HPDE6-E6E7 (cell line): ENCODE measurements around the gene ADCY3.

Experiments
- DNase-seq: peaks from one replicate; pipeline ENCODE4 v3.0.0; 2011; ENCODE audit warnings: missing footprints; ENCODE audit errors: extremely low spot score

ADCY3 gene

GRCh38 chr2:24845691-24846090, 74.3 kb downstream of the ADCY3 start:
- DNase-seq: no peak

DNA sequence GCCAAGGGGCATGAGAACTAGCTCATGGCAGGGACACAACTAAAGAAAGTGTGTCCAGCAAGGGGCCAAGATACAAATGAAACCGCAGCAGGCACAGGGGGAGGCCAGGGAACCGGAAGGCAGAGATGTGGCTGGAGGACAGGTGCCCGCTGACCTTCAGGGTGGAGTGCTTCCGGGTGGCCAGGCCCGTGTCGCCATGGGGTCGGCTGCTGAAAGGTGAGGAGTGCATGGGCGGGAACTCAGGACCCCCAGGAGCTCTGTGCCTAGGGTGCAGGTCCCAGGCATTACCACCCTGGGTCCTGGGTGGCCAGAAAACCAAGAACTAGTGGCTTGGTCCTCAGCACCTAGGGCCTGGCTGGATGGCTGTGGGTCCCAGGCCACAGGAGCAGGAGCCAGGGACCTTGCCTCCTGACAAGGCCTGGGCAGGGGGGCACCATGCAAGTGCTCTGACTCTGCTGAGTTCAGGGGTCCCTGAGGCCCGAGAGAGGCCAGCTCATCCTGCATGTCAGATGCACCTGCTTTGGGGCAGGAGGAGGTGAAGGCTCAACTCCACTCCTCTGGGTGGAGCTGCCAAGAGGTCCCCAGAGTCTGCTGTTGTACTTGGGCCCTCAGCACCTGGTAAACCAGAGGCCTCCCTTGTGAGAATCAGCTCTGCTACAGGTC, 75.9 kb downstream of the ADCY3 start:
- DNase-seq: no peak

GRCh38 chr2:24843330-24843860, 76.6 kb downstream of the ADCY3 start:
- no peak for DNase-seq

GRCh38 chr2:24842081-24843050, 77.7 kb downstream of the ADCY3 start:
- DNase-seq: no peak

GRCh38 chr2:24840962-24841945, 78.8 kb downstream of the ADCY3 start:
- no peak for DNase-seq

- no peak for DNase-seq
These were observed 79.7 kb downstream of the ADCY3 start for GRCh38 chr2:24840164-24840869.

GRCh38 chr2:24839729-24840128, 80.3 kb downstream of the ADCY3 start:
- DNase-seq: no peak

- DNase-seq: no peak
These were observed 81.5 kb downstream of the ADCY3 start for GRCh38 chr2:24838541-24838940.

GRCh38 chr2:24837996-24838513, 82.0 kb downstream of the ADCY3 start:
- no peak for DNase-seq

- no peak for DNase-seq
These were observed 83.3 kb downstream of the ADCY3 start for GRCh38 chr2:24836706-24837105.

DNA sequence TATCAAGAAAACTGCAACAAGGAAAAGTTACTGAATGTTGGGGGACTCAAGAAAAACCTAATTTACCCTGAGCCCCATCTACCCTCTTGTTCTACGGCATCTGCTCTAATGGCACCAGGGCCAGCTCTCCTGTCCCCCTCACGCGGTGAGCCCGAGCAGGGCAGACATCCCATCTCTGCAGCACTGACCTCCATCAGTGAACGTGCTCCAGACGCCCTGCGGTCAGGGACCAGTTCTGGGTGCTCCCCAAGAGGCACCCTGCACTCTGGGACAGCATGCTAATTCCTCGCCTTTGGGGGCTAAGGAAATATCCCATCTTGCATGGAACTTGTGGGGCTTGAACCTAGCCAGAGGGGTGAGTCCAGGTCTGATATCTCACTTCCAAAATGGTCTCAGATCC, 83.8 kb downstream of the ADCY3 start:
- no peak for DNase-seq

GRCh38 chr2:24835411-24835810, 84.6 kb downstream of the ADCY3 start:
- DNase-seq: peak; percentile 35

DNA sequence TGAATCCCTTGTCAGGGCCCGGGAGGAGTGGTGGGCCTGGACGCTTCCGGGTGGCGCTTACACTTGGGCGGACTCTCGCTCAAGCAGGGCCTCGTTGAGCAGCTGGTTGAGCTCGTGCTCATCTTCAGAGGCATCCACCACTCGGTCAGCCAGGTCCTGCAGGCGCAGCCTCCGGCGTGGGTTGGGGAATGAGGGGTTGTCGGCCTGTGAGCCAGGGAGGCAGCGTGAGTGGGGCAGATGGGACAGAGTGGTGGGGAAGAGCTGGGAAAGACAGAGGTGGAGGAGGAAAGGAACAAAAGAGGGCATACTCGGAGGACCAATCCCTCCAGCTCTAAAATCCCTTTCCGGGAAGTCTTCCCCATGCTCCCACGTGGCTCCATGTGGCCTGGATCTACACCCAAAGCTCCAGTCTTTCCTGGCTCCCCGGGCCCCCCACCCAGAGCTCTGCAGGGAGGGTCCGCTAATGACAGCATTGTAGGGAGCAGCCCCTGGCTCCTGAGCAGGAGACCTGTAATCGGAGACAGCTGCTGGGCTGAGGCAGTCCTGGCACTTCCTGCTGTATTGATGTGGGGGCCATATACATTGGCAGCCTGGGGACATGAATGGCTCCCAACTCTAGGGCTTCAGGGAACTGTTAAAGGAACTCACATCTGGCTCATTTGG, 85.2 kb downstream of the ADCY3 start:
- no peak for DNase-seq

- no peak for DNase-seq
These were observed 86.0 kb downstream of the ADCY3 start for GRCh38 chr2:24833821-24834732.

DNA sequence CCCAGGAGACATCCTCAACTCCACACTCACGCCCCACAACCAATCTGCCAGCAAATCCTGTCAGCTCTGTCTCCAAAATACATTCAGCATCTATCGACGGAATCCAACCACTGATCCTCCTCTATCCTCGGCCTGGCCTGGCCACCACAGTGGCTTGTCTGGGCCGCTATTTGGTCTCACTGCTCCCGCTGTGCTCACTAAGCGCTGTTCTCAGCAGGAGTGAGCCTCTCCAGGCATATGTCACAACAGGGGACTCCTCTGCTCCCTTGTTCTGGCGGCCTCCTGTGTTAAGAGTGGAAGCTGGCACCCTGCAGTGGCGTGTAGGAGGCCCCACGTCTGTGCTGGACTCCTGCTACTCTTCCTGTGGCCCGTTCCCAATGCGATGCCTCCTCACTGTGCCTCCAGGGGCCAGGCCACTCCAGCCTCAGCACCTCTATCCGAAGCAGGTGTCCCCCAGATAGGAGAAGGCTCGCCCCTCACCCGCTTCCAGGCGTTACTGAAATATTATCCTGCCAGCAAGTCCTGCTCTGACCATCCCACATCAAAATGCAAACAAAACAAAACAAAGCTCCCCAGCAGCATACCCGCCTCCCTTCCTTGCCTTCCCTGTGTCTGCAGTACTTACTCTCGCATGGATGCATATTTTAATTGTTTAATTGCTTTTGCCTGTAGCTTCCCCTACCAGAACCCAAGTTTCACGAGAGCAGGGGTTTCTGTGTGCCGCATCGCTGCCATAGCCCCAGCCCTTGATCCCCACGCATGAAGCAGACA, 86.9 kb downstream of the ADCY3 start:
- DNase-seq: no peak

GRCh38 chr2:24832521-24832920, 87.5 kb downstream of the ADCY3 start:
- DNase-seq: no peak

DNA sequence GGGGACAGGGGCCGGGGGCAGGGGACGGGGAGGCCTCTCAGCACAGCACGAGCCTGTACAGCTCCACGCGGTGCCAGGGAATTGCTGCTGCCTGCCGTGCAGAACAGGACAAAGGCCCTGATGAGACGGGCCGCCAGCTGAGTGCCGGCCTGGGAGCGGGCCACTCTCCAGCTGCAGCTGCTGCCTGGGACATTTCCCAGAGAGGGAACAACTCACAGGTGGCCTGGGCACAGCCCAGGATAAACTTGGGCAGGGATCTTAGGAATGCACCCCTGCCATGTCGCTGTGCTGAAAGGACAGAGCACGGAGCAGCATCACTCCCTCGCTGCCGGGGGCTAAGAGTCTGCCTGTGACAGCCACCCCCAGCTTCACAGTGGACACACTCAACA, 88.0 kb downstream of the ADCY3 start:
- no peak for DNase-seq
